Progenitor cell of endocrine pancreas (in vitro differentiated cells): ENCODE results near the gene CST11. TPM values are rescaled to one million over a fixed set of nuclear protein-coding genes. Genes with fewer than 3 reads are reported as not detected.

ENCODE experiments used
- DNase-seq: peaks from one replicate; pipeline ENCODE4 v3.0.0; 2021; ENCODE audit warnings: low spot score; ENCODE audit not compliant: unreplicated experiment
- H3K27ac Mint-ChIP-seq: 2 replicates; pipeline ENCODE4 v1.8.0; 2021; ENCODE audit warnings: mild to moderate bottlenecking, moderate library complexity, mixed read lengths
- H3K27me3 Mint-ChIP-seq: 2 replicates; pipeline ENCODE4 v1.8.0; 2021; ENCODE audit warnings: mixed read lengths
- H3K36me3 Mint-ChIP-seq: 2 replicates; pipeline ENCODE4 v1.8.0; 2022; ENCODE audit warnings: mixed read lengths; ENCODE audit not compliant: insufficient read depth
- H3K4me1 Mint-ChIP-seq: 2 replicates; pipeline ENCODE4 v1.8.0; 2021; ENCODE audit warnings: low read depth, mixed read lengths
- H3K4me3 Mint-ChIP-seq: 2 replicates; pipeline ENCODE4 v1.8.0; 2021; ENCODE audit warnings: low read depth, mild to moderate bottlenecking, moderate library complexity, mixed read lengths
- H3K9me3 Mint-ChIP-seq: 2 replicates; pipeline ENCODE4 v1.8.0; 2021; ENCODE audit warnings: low read depth, mixed read lengths
- total RNA-seq: library from RNA; stranded (reverse); gene quantifications from 2 replicates; pipeline ENCODE4 v1.2.1, GENCODE V29; 2021
- TF ChIP-seq, protein P1 (sequence below): fragments of 200-600 bp; sonication (generic); IDR thresholded peaks from one replicate; pipeline ENCODE4 v1.5.0; 2021; ENCODE audit warnings: antibody characterized with exemption, mild to moderate bottlenecking; ENCODE audit not compliant: unreplicated experiment

The CST11 gene
- total RNA-seq, 1 donor from 2014 or later, result not detected

DNA sequence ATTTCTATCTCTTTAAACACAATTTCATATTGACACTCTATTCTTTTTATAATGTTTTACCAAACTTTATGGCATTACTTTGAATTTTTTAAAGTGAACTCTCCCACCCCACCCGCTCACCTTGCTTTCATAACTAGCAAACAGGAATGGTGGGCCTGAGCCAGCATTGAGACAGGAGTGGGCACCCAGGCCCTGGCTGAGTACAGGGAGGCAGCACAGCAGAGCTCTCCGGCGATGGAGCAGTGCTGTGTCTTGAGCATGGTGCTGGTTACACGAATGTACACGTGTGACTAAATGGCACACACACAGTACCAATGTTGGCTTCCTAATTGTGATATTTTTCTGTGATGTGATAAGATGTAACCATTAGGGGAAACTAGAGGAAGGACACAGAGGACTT, 4.5 kb downstream of the CST11 start:
- H3K27me3 Mint-ChIP-seq, result peaks cover 19% of the 10 kb centered on the region
- no peaks in the 10 kb centered on the region for H3K9me3 Mint-ChIP-seq
- no peaks in the 10 kb centered on the region for H3K4me1 Mint-ChIP-seq
- no peak overlapping the region for H3K4me3 Mint-ChIP-seq
- TF ChIP-seq, protein P1, sequence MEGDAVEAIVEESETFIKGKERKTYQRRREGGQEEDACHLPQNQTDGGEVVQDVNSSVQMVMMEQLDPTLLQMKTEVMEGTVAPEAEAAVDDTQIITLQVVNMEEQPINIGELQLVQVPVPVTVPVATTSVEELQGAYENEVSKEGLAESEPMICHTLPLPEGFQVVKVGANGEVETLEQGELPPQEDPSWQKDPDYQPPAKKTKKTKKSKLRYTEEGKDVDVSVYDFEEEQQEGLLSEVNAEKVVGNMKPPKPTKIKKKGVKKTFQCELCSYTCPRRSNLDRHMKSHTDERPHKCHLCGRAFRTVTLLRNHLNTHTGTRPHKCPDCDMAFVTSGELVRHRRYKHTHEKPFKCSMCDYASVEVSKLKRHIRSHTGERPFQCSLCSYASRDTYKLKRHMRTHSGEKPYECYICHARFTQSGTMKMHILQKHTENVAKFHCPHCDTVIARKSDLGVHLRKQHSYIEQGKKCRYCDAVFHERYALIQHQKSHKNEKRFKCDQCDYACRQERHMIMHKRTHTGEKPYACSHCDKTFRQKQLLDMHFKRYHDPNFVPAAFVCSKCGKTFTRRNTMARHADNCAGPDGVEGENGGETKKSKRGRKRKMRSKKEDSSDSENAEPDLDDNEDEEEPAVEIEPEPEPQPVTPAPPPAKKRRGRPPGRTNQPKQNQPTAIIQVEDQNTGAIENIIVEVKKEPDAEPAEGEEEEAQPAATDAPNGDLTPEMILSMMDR, result no peak
- H3K36me3 Mint-ChIP-seq, result no peaks in the 10 kb centered on the region
- DNase-seq, result no peak
- H3K27ac Mint-ChIP-seq, result no peak overlapping the region

DNA sequence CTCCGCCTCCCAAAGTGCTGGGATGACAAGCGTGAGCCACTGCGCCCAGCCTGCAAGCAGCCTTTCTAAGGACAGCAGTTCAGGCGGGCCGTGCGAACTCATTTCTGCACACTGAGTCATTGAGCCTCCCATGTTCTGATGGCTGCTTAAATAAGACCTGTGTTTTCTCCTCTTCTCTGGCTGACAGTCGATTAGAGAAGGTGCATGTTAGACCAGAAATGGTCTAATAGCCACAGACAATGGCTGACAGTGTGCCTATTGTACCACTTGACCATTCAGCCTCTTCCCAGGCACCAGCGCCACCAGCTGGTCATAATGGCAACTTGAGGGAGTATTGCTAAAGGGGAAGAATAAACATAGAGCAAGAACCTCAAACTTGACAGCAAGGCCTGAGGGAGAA, 6.2 kb downstream of the CST11 start:
- Mint-ChIP-seq H3K27me3 (peaks cover 13% of the 10 kb centered on the region), H3K36me3 (no peaks in the 10 kb centered on the region), H3K27ac (no peak overlapping the region), H3K4me3 (no peak overlapping the region), H3K4me1 (no peaks in the 10 kb centered on the region), H3K9me3 (no peaks in the 10 kb centered on the region)
- TF ChIP-seq, protein P1, result peak; percentile 52
- peak; percentile 26 for DNase-seq

DNA sequence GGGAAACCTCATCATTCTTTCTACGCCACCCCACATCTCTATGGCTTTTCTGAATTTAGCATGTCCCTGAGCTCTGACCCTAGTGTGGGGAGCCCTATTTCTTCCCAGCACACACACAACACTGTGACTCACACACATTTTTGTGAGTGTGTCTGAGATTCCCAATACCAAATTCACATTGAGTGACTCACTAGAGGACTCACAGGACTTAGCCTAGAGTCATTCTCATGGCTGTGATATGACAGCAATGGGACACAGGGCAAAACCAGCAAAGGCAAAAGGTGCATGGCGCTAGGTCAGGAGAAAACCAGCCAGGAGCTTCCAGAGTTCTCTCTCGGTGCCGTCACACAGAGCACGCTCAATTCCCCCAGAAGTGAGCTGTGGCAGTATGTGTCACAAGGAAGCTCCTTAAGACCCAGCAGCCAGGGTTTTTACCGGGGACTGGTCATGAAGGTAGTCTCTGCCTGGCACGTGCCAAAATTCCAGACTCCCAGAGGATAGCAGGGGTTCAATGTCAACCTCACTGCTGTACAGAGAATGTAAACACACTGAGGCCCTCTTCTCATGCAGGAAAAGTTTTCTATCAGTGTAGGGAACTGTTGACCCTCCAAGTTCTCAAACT, 7.0 kb downstream of the CST11 start:
- Mint-ChIP-seq H3K27ac (no peak overlapping the region), H3K4me3 (no peak overlapping the region), H3K27me3 (peaks cover 13% of the 10 kb centered on the region), H3K36me3 (no peaks in the 10 kb centered on the region), H3K4me1 (no peaks in the 10 kb centered on the region), H3K9me3 (no peaks in the 10 kb centered on the region)
- DNase-seq, result no peak
- TF ChIP-seq, protein P1, result no peak

DNA sequence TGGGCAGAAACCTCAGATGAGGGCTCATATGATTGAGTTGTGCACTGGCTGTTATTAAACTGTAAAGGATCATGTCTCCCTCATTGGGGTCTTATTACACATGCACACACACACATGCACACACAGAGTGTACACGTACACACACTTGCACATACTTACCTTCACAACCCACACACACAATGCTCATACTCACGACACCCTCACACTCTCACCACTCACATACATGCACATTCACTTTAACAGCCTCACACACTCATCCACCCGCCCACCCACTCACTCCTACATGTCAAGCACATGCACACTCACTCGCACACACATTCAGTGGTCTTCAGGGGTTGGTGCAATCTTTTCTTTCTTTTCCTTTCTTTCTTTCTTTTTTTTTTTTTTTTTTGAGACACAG, 7.8 kb downstream of the CST11 start:
- TF ChIP-seq, protein P1, result no peak
- DNase-seq, result no peak
- no peak overlapping the region for H3K27ac Mint-ChIP-seq
- H3K4me1 Mint-ChIP-seq, result no peaks in the 10 kb centered on the region
- peaks cover 19% of the 10 kb centered on the region for H3K27me3 Mint-ChIP-seq
- H3K4me3 Mint-ChIP-seq, result no peak overlapping the region
- H3K36me3 Mint-ChIP-seq, result no peaks in the 10 kb centered on the region
- no peaks in the 10 kb centered on the region for H3K9me3 Mint-ChIP-seq

DNA sequence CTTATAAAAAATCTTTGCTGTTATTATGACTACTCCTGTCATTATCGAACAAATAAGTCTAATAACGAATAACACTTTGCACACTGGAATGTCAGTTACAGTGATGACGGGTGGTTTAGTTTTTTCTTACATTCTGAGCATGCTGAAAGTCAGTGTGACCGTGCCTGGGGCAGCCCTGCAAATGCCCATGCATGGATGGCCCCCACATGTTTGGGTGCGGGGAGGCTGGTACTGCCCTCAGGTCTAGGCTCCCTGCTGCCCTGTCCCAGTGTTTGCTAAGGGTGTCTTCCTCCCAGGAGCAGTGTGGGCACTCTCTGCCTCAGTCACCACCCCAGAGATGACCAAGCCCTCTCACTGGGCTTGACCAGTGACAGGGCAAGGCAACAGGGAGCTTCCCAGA, 10.2 kb downstream of the CST11 start:
- Mint-ChIP-seq H3K36me3 (no peaks in the 10 kb centered on the region), H3K9me3 (no peaks in the 10 kb centered on the region), H3K27me3 (peaks cover 17% of the 10 kb centered on the region), H3K4me1 (no peaks in the 10 kb centered on the region), H3K27ac (no peak overlapping the region), H3K4me3 (no peak overlapping the region)
- TF ChIP-seq, protein P1, result no peak
- no peak for DNase-seq
